ENCODE measurements around the gene DHODH. TPM values are rescaled to one million over a fixed set of nuclear protein-coding genes. Genes with fewer than 3 reads are reported as not detected.

Gene DHODH
- total and polyA plus RNA-seq, 2 of the 4 experiments (the other 2 are of a cell fraction), result 3.2 to 4.1 TPM

DNA sequence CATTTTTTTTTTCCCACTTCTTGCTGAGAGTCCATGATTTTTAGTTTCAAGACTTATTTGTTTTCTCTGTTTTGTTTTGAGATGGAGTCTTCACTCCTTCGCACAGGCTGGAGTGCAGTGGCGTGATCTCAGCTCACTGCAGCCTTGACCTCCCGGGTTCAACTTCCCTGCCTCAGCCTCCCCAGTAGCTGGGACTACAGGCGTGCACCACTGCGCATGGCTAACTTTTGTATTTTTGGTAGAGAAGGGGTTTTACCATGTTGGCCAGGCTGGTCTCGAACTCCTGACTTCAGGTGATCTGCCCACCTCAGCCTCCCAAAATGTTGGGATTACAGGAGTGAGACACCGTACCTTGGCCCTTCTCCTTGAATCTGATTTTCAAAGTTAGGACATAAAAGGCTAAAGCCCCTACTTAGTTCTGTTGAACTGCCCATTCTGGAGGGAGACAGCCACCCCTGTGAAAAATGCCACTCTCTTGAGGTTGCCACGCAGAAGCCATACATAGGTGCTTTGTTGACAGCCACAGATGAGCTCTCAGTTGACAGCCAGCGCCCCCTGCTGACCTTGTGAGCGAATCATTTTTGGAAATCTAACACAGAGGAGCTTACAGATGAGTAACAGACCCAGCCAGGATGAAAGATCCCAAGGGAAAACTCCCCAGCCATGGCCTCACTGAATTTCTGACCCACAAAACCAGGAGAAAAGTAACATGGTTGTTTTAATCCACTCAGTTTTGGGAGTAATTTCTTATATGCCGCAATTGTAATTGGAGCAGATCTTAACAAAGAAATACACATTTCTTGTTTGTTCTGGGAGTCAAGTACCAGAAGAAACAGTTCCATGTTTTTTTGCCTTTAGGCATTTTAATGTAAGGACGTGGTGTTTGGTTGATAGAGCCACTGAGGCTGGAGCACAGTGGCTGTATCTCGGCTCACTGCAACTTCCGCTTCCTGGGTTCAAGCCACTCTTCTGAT lies 47.2 kb upstream of the DHODH start:
- DNase-seq, result peak; percentile 83
- Histone ChIP-seq H3K9me1 (ENCODE audit: insufficient read depth, low read length) (no peaks in the 10 kb centered on the region), H2BK120ac (ENCODE audit: low read depth, low read length) (no peak overlapping the region), H3K27ac (ENCODE audit: insufficient read depth, low read length) (no peak overlapping the region), H3K9me3 (ENCODE audit: control insufficient read depth, insufficient read depth, low read length) (no peaks in the 10 kb centered on the region), H2BK15ac (ENCODE audit: low read depth, low read length) (no peak overlapping the region), H3K18ac (ENCODE audit: low read depth, low read length) (no peak overlapping the region), H3K23ac (ENCODE audit: low read depth, low read length) (no peak overlapping the region), H2AFZ (replicated peaks; ENCODE audit: low read length, poor library complexity) (peak overlapping the region; percentile 47), H3K79me1 (ENCODE audit: low read depth in 1 of 2, low read length in 2 of 2) (no peaks in the 10 kb centered on the region), H2BK20ac (ENCODE audit: low read depth, low read length) (no peak overlapping the region), H3K4ac (ENCODE audit: low read depth, low read length) (no peak overlapping the region), H3K56ac (ENCODE audit: extremely low read depth, insufficient read depth, low read length) (no peak overlapping the region), H2AK9ac (replicated peaks; ENCODE audit: low read depth, low read length, poor library complexity) (no peak overlapping the region), H4K91ac (ENCODE audit: insufficient read depth, low read depth, low read length) (no peak overlapping the region), H3K4me2 (ENCODE audit: low read depth, low read length) (no peak overlapping the region), H4K8ac (ENCODE audit: low read depth in 2 of 2, low read length in 2 of 2) (no peak overlapping the region), H3K27me3 (ENCODE audit: control insufficient read depth, insufficient read depth, low read length) (no peaks in the 10 kb centered on the region; the same call in 1 of the 2 replicates), H2AK5ac (ENCODE audit: low read depth, low read length) (no peak overlapping the region), H4K20me1 (ENCODE audit: insufficient read depth, low read length) (no peaks in the 10 kb centered on the region), H3K14ac (replicated peaks; ENCODE audit: low read depth, low read length) (no peak overlapping the region), H3K9ac (ENCODE audit: low read depth, low read length) (no peak overlapping the region), H4K5ac (ENCODE audit: low read depth, low read length) (no peak overlapping the region), H2BK5ac (ENCODE audit: low read depth, low read length, poor library complexity, severe bottlenecking) (no peak overlapping the region), H3K4me3 (ENCODE audit: insufficient read depth, low read depth, low read length) (no peak overlapping the region), H3K36me3 (ENCODE audit: control insufficient read depth, insufficient read depth, low read length) (no peaks in the 10 kb centered on the region), H3K4me1 (ENCODE audit: control insufficient read depth, insufficient read depth, low read length) (no peaks in the 10 kb centered on the region)
- no CpG with 5 or more reads among the region's 14 CpGs for WGBS, 2 experiments (ENCODE audit: extremely low coverage in 2 of 2, insufficient read length in 1 of 2)
- dilution Hi-C loops (cut with HindIII; ENCODE audit: low sequenced_read_pairs, unreplicated experiment) (no loop called here), in situ Hi-C loops (cut with MboI; ENCODE audit: low sequenced_read_pairs) (no loop called here), intact Hi-C loops (cut with micrococcal nuclease) (loop anchor here (1.0 to 10.0 kb wide), 3 partner anchors 64 to 197 kb away; partner anchors contain the start of genes IST1 and ZNF821)
- BruUV-seq (replicated peaks), result no TSS peak
- ChIA-PET CTCF (interaction anchor here (0.5 to 2.2 kb wide), 21 partner anchors 9 to 396 kb away, joined by 3 to 19 read pairs (median 3); partner anchors contain the start of genes IST1, PKD1L3 and ZNF821), POLR2A (ENCODE audit: unreplicated experiment) (interaction anchor here (0.6 kb wide), 1 partner anchor 67 kb away, joined by 8 read pairs; no protein-coding TSS in a partner anchor)
- ATAC-seq (ENCODE audit: low read depth), result peak; percentile 99
- TF ChIP-seq, protein P1, sequence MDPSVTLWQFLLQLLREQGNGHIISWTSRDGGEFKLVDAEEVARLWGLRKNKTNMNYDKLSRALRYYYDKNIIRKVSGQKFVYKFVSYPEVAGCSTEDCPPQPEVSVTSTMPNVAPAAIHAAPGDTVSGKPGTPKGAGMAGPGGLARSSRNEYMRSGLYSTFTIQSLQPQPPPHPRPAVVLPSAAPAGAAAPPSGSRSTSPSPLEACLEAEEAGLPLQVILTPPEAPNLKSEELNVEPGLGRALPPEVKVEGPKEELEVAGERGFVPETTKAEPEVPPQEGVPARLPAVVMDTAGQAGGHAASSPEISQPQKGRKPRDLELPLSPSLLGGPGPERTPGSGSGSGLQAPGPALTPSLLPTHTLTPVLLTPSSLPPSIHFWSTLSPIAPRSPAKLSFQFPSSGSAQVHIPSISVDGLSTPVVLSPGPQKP (IDR thresholded peaks at IDR 0.05; ENCODE audit: borderline replicate concordance, low read depth, low read length), result no peak
- TF ChIP-seq RAD21 (IDR thresholded peaks at IDR 0.05; ENCODE audit: low read length), result peak; percentile 83
- TF ChIP-seq MXI1 (IDR thresholded peaks at IDR 0.05; ENCODE audit: borderline replicate concordance, low read depth, low read length), result no peak
- no peak for TF ChIP-seq CHD1 (IDR thresholded peaks at IDR 0.05; ENCODE audit: low read depth, low read length)
- no peak for TF ChIP-seq BHLHE40 (IDR thresholded peaks at IDR 0.05; ENCODE audit: low read depth, low read length)
- no peak for TF ChIP-seq MAZ (IDR thresholded peaks at IDR 0.05; ENCODE audit: borderline replicate concordance, low read depth, low read length)
- no peak for TF ChIP-seq POLR2A (IDR thresholded peaks at IDR 0.05; ENCODE audit: low read depth, low read length)
- TF ChIP-seq MAFK (IDR thresholded peaks at IDR 0.05; ENCODE audit: low read depth, low read length), result no peak
- TF ChIP-seq, protein P2, sequence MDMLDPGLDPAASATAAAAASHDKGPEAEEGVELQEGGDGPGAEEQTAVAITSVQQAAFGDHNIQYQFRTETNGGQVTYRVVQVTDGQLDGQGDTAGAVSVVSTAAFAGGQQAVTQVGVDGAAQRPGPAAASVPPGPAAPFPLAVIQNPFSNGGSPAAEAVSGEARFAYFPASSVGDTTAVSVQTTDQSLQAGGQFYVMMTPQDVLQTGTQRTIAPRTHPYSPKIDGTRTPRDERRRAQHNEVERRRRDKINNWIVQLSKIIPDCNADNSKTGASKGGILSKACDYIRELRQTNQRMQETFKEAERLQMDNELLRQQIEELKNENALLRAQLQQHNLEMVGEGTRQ (IDR thresholded peaks at IDR 0.05; ENCODE audit: low read depth, low read length), result no peak
- no peak for TF ChIP-seq FOS (IDR thresholded peaks at IDR 0.05; ENCODE audit: low read depth, low read length)
- TF ChIP-seq RCOR1 (IDR thresholded peaks at IDR 0.05; ENCODE audit: insufficient replicate concordance, low read length), result no peak
- TF ChIP-seq NFE2L2 (IDR thresholded peaks at IDR 0.05; ENCODE audit: low read depth, low read length), result no peak
- TF ChIP-seq SMC3 (IDR thresholded peaks at IDR 0.05; ENCODE audit: low read depth, low read length), result peak; percentile 82
- no peak for TF ChIP-seq CEBPB (IDR thresholded peaks at IDR 0.05; ENCODE audit: low read depth, low read length)
